Erythroblast (primary cell): ENCODE measurements around the gene ATP8B3.

Experiments
- GATA1 ChIP-seq: IDR thresholded peaks from 2 replicates; pipeline ENCODE4 v1.6.1; 2011; ENCODE audit warnings: low read depth, mild to moderate bottlenecking, control low read depth, low read length, moderate library complexity
- POLR2A ChIP-seq: IDR thresholded peaks from 2 replicates; pipeline ENCODE4 v1.6.1; 2011; ENCODE audit warnings: mild to moderate bottlenecking, low read length

DNA sequence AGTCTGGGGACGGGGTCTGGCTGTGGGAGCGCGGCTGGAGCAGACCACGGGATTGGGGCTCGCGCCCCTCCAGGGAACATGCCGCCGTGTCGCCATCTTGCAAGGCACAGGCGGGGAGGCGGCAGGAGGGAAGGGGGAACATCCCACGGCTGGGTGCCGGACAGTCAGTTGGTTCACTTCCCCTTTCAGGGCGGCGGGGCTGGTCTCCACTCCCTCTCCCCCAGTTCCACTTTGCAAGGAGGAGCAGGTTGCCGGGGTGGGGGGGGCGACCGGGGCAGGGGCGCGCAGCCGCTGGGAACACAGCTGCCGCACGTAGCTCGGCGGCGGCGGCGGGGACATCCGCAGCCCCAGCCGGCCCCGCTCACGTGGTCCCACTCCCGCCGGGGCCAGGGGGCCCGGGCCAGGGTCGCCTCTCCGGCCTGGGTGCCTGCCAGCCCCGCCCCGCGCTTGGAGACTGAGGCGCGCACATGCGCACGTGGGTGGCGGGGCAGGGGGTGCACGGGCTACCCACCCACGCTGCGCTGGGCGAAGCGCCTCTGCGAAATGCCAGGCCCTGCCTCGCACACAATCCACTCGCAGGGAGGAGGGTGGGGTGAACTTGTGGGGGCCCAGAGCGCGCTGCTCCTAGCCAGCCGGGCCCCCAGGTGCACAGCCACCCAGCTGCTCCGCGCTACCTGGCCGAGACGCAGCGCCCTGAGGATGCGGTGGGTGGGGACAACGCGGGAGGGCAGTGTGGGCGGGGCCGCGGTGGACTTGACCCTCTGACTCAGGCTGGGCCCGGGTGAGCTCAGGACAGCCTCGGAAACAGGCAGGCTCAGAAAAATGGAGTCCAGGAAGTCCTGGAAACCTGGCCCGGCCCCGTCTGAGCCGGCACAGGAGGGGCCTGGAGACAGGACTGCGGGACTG lies 44.9 kb upstream of the ATP8B3 start:
- TF ChIP-seq POLR2A, result no peak
- no peak for TF ChIP-seq GATA1
